ENCODE results near the gene ST6GALNAC2.

GRCh38 chr17:76598004-76598439 is 12.4 kb upstream of the ST6GALNAC2 start:
- TF ChIP-seq CTCF (optimal IDR thresholded peaks at IDR 0.05 in 1 of 3, IDR thresholded peaks at IDR 0.05 in 1 of 3, conservative IDR thresholded peaks at IDR 0.05 in 1 of 3; ENCODE audit: extremely low read depth in 1 of 3, insufficient read depth in 2 of 3, low read length in 3 of 3), result no peak
- no peak for TF ChIP-seq EZH2 (IDR thresholded peaks at IDR 0.05; ENCODE audit: low read length)
